KMS-11 (cell line): ENCODE measurements around the gene FOXF2.

Experiments used
- H2AFZ ChIP-seq: fragments of 200-600 bp; sonication (generic); 2 replicates; pipeline ENCODE4 v1.6.1; 2016; ENCODE audit warnings: antibody characterized with exemption, mixed run types, low read depth
- H3K27ac ChIP-seq: fragments of 200-600 bp; sonication (generic); 2 replicates; pipeline ENCODE4 v1.6.1; 2016; ENCODE audit warnings: mild to moderate bottlenecking, mixed run types
- H3K27me3 ChIP-seq: fragments of 200-600 bp; sonication (generic); 2 replicates; pipeline ENCODE4 v1.6.1; 2017; ENCODE audit warnings: mild to moderate bottlenecking, low read depth, mixed run types, moderate library complexity; ENCODE audit not compliant: insufficient read depth
- H3K36me3 ChIP-seq: fragments of 200-600 bp; sonication (generic); 2 replicates; pipeline ENCODE4 v1.6.1; 2017; ENCODE audit warnings: mild to moderate bottlenecking, mixed run types; ENCODE audit not compliant: insufficient read depth
- H3K4me1 ChIP-seq: fragments of 200-600 bp; sonication (generic); 2 replicates; pipeline ENCODE4 v1.6.1; 2016; ENCODE audit warnings: mild to moderate bottlenecking, low read depth, mixed run types; ENCODE audit not compliant: poor library complexity, severe bottlenecking
- H3K4me2 ChIP-seq: fragments of 200-600 bp; sonication (generic); 2 replicates; pipeline ENCODE4 v1.7.0; 2016; ENCODE audit warnings: mild to moderate bottlenecking, mixed run types
- H3K4me3 ChIP-seq: fragments of 200-600 bp; sonication (generic); IDR thresholded peaks from 2 replicates; pipeline ENCODE4 v1.6.1; 2017; ENCODE audit warnings: low read depth, low read length, mixed read lengths; ENCODE audit not compliant: insufficient read depth
- H3K79me2 ChIP-seq: fragments of 200-600 bp; sonication (generic); 2 replicates; pipeline ENCODE4 v1.6.1; 2016; ENCODE audit warnings: low read depth, mixed run types; ENCODE audit not compliant: insufficient read depth
- H3K9ac ChIP-seq: fragments of 200-600 bp; sonication (generic); 2 replicates; pipeline ENCODE4 v1.6.1; 2016; ENCODE audit warnings: mild to moderate bottlenecking, mixed run types
- H4K20me1 ChIP-seq: fragments of 200-600 bp; sonication (generic); 2 replicates; pipeline ENCODE4 v1.6.1; 2016; ENCODE audit warnings: mild to moderate bottlenecking, mixed run types; ENCODE audit not compliant: insufficient read depth
- CTCF ChIP-seq: fragments of 200-600 bp; sonication (generic); conservative IDR thresholded peaks from 2 replicates; pipeline ENCODE4 v1.6.1; 2017; ENCODE audit warnings: low read depth, mild to moderate bottlenecking, antibody characterized with exemption, low read length, moderate library complexity, mixed read lengths

FOXF2 gene

GRCh38 chr6:1382331-1382882 lies 7.0 kb upstream of the FOXF2 start:
- no peak for TF ChIP-seq CTCF
- H3K36me3 ChIP-seq, result no peaks in the 10 kb centered on the region
- peak overlapping the region; percentile 88 for H2AFZ ChIP-seq
- H3K4me1 ChIP-seq, result no peaks in the 10 kb centered on the region
- H3K27me3 ChIP-seq, result peaks cover 11% of the 10 kb centered on the region; the same call in 1 of the 2 replicates
- no peaks in the 10 kb centered on the region for H4K20me1 ChIP-seq
- H3K4me3 ChIP-seq, result no peak overlapping the region
- no peaks in the 10 kb centered on the region for H3K79me2 ChIP-seq
- H3K27ac ChIP-seq, result no peak overlapping the region
- H3K4me2 ChIP-seq, result peak overlapping the region; percentile 71
- H3K9ac ChIP-seq, result peak overlapping the region; percentile 25; the same call in 1 of the 2 replicates

GRCh38 chr6:1382883-1383728 lies 6.3 kb upstream of the FOXF2 start:
- H3K4me2 ChIP-seq, result no peak overlapping the region
- no peak overlapping the region for H3K9ac ChIP-seq
- TF ChIP-seq CTCF, result no peak

GRCh38 chr6:1383729-1384548 lies 5.4 kb upstream of the FOXF2 start:
- Histone ChIP-seq H4K20me1 (no peaks in the 10 kb centered on the region), H3K27me3 (peaks cover 11% of the 10 kb centered on the region; the same call in 1 of the 2 replicates), H3K36me3 (no peaks in the 10 kb centered on the region), H3K4me1 (no peaks in the 10 kb centered on the region), H2AFZ (no peak overlapping the region), H3K9ac (no peak overlapping the region), H3K4me2 (no peak overlapping the region), H3K4me3 (no peak overlapping the region), H3K27ac (no peak overlapping the region), H3K79me2 (no peaks in the 10 kb centered on the region)
- TF ChIP-seq CTCF, result no peak

More at GRCh38 chr6:1382883-1383728, 6.3 kb upstream of the FOXF2 start:
- no peaks in the 10 kb centered on the region for H3K79me2 ChIP-seq
- no peak overlapping the region for H3K27ac ChIP-seq
- no peak overlapping the region for H2AFZ ChIP-seq
- H3K4me3 ChIP-seq, result no peak overlapping the region
- no peaks in the 10 kb centered on the region for H4K20me1 ChIP-seq
- no peaks in the 10 kb centered on the region for H3K36me3 ChIP-seq
- no peaks in the 10 kb centered on the region for H3K4me1 ChIP-seq
- peaks cover 11% of the 10 kb centered on the region; the same call in 1 of the 2 replicates for H3K27me3 ChIP-seq

- H3K9ac ChIP-seq, result no peak overlapping the region
- no peak overlapping the region for H3K4me3 ChIP-seq
- H3K36me3 ChIP-seq, result no peaks in the 10 kb centered on the region
- TF ChIP-seq CTCF, result no peak
- H3K27me3 ChIP-seq, result peaks cover 11% of the 10 kb centered on the region; the same call in 1 of the 2 replicates
- no peaks in the 10 kb centered on the region for H4K20me1 ChIP-seq
- no peak overlapping the region for H3K4me2 ChIP-seq
- H2AFZ ChIP-seq, result no peak overlapping the region
- no peaks in the 10 kb centered on the region for H3K79me2 ChIP-seq
- H3K4me1 ChIP-seq, result no peaks in the 10 kb centered on the region
- H3K27ac ChIP-seq, result no peak overlapping the region
These were observed 4.7 kb upstream of the FOXF2 start for GRCh38 chr6:1384549-1385128.
